CD1c-positive myeloid dendritic cell (primary cell): ENCODE measurements around the gene CLCN6.

Experiments used
- DNase-seq: peaks from one replicate; pipeline ENCODE4 v3.0.0-alpha.2; 2016; ENCODE audit errors: extremely low spot score

Gene CLCN6

DNA sequence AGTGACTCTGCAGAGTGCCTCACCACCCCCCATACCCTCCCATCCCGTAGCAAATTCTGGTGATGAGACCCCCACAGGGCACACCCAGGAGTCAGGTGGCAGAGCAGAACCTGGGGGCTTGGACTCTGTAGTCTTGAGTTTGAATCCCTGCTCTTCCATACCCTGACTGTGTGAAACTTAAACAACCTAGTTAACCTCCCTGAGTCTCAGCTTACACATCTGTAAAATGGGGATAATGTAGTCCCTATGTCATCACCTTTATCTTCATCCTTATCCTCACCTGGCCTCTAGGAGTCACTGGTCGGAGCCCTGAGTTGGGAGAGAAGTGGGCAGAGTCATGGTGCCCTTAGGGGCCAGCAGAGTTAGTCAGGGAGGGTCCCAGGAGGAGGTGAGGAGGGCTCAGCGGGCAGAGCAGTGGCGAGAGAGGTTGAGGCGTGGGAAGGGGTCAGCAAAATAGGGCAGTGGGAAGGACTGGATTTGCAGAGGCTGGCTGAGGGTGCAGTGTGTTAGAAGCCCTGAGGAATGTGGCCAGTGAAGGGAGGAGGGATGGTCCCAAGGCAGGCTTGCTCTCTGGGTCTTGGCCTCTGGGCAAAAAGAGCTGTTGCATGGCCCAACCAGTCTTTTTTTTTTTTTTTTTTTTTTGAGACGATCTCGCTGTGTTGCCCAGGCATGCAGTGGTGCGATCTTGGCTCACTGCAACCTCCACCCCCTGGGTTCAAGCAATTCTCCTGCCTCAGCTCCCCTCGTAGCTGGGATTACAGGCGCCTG is 25.4 kb upstream of the CLCN6 start:
- DNase-seq: no peak

DNA sequence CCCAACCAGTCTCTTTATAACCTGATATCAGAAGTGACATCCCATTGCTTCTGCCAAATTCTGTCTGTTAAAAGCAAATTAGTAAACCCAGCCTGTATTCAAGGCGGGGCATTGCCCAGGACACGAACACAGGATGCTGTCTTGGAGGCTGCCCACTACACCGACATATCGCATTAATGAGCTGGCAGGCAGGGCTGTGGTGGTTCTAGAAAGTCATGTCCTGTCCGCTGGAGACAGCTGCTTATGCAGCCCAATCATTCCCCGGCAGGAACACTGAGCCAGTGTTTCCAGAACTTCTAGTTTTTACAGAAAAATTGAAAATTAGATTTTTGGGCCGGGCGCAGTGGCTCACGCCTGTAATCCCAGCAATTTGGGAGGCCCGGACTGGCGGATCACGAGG is 24.7 kb upstream of the CLCN6 start:
- DNase-seq: no peak

DNA sequence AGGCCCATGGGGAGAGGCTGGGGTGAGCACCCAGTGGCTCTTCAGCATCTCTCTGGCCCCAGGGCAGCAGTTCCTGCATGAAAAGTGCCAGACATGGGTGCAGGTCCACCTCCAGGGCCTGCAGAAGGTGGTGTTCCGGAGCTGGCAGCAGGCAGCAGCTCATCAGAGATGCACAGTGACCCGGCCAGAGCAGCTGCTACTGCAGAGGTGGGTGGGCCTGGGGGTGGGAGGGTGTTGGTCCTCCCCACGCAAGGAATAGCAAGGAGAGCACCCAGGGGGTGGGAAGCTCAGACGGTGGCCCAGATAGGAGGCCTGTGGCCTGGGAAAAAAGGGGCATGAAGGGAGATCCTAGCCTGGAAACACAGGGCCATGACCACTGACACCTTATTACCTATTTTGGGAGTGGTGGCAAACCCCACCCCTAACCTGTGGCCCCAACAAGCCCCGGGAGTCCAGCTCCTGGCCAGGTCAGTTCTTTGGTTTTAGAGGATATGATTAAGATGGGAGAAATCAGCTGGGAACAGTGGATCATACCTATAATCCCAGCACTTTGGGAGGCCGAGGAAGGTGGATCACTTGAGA is 23.8 kb upstream of the CLCN6 start:
- DNase-seq: no peak

DNA sequence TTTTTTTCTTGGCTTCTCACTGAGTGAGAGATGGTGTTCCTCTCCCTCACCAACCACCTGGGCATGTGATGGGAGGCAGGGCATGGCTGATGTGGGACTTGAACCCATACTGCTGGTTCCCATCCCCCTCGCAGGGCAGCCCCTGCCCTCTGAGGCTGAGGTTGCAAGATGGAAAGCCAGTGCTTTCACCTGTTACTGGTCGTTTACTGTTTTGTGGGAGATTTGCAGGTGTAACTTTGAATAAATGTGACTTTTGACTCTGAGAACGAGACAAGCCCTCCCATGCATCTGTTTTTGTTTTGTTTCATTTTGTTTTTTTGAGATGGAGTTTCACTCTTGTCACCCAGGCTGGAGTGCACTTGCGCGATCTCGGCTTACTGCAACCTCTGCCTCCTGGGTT is 22.4 kb upstream of the CLCN6 start:
- DNase-seq: no peak

DNA sequence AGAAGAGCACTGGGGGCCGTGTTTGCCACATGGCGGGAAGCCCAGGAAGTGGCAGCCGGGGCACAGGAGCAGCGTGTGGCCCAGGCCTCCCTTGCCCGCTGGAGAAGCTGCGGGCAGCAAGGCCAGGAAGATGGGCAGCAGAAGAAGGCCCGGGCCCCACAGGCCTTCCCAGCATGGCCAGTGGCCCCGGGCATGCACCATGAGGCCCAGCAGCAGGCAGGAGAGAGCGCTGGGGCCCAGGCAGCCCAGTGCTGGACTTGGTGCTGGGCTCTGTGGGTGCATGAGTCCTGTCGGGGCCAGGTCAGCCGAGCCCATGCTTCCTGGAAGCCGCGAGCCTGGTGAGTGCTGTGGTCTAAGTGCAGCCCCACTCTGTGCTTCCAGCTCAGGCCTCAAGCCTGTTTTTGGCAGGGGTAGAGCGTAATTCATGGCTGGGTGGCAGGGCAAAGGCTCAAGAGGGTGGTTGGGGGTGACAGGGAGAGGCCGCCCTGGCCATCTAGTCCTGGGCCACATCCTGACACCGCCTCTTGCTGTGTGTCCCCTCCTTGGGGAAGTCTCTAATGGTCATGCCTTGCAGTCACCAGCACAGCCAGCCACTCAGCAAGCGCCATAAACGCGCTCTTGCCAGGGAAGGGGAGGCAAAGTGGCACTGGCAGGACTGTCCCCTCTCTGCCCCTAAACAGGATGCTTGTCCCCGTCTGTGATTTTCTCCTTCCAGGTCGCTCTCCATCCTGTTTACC is 21.6 kb upstream of the CLCN6 start:
- DNase-seq: no peak

DNA sequence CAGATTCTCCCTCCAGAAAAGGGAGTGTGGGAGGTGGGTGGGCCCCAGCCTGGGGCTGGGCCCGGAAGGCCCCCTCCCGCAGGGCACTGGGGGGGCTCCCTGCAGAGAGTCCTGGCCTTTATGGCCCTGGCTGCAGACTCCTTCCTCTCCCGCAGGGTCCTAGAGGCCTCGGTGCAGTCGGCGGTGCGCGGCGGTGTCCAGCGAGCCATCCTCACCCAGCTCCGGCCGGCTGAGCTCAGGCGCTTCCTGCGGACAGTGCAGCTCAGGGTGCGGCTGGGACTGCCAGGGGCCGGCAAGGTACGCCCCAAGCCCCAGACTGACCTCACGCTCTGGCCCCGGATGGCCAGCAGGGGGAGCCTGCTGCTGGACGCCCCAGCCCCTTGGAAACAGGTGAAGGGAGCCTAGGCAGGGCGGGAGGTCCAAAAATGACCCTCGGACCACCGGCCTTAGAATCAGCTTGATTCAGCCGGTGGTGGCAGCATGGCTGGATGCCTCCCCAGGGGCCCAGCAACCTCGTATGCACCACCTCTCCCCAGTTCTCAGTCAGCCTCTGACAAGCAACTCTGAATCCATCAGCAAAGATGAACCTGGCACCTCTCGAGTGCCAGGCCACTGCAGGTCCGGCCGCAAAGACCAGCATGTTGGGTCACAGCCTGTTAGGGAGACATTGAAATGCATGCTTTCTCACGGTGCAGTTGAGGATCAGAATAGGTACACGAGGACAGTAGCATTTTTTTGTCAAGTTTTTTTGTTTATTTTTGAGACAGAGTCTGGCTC is 20.8 kb upstream of the CLCN6 start:
- DNase-seq: peak; percentile 50

DNA sequence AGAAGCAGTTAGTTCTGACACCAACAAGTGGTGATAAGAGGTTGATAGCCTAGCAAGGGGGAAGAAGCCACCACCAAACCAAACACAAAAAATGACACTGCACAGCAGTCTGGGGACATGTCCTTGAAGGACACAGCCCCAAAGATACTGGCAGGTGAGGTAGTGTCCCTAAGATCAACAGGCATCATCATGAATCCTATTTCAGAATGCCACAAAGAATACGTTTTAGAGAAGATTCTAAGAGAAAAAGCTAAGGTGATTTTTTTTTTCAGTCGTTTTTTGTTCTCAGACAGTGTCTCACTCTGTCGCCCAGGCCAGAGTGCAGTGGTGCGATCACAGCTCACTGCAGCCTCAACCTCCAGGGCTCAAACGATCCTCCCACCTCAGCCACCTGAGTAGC is 19.8 kb upstream of the CLCN6 start:
- no peak for DNase-seq

DNA sequence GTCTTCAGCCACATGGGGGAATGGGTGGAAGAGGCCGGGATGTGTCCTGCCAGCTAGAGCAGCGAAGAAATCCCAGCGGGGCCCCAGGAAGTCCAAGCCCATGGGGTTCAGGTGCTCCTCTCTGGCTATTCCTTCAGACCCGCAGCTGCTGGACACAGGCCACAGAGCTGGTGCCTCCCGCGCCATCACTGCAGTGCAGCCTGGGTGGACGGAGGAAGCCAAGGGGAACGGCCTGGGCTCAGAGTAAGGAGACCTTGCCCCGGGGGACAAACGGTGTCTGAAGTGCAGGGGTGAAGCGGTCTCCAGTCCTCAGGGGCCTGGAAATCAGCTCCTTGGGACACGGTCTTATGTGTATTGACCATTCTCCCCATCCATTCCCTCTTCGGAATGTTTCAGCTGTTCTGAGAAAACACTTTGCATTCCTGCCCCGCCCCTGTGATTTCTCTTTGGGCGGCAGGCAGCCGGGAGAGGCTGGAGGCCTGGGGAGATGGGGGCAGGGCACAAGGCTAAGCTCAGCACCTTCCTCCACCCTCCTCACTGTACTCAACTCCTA is 18.7 kb upstream of the CLCN6 start:
- DNase-seq: no peak

DNA sequence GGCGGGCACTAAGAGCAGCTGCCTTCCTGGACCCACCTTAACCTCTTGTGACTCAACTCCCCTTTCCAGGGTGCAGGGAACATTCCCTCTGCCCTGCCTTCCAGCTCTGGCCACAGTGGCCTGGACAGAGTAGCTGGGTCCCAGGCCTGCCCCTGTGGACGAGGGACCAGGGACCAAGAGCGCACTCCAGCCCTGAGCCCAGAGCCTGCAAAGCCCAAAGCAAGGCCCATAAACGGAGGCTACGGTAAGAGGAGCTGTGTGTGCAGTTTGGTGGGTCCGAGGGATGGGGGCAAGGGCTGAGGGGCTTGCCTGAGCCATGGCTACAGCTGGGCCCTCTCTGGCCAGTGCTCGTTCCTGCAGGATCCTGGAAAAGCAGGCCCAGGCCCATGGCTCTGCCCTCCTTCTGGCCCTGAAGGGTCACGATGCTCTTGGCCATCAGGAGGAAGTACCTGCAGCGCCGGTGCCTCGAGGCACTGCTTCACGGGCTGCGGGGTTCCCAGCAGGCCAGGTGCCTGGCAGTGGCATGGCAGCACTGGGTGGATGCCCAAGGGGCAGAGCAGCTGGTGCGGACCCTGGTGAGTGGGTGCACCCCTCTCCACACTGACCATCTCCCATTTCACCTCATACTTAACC is 18.1 kb upstream of the CLCN6 start:
- no peak for DNase-seq

DNA sequence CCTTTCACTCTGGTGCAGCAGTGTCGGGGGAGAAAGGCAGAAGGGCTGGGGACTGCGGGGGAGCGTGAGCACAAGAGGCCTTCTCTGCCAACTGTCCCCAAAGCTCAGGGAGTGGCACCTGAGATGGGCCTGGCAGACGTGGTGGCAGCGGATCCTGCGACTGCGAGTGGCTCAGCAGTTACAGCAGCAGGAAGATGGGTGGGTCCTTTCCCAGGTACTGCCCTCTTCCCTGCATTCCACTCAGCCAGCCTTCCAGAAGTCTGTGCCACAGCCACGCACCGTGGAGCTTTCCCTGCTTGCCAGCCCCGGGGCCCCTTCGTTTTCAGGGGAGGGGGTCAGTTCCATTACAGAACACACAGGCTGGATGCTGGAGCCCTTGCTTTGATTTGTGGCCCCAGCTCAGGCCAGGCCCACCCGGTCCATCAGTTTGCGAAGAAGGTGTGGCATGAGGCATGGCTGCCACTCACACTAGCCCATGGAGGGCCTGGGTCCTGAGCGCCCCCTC is 17.4 kb upstream of the CLCN6 start:
- no peak for DNase-seq

DNA sequence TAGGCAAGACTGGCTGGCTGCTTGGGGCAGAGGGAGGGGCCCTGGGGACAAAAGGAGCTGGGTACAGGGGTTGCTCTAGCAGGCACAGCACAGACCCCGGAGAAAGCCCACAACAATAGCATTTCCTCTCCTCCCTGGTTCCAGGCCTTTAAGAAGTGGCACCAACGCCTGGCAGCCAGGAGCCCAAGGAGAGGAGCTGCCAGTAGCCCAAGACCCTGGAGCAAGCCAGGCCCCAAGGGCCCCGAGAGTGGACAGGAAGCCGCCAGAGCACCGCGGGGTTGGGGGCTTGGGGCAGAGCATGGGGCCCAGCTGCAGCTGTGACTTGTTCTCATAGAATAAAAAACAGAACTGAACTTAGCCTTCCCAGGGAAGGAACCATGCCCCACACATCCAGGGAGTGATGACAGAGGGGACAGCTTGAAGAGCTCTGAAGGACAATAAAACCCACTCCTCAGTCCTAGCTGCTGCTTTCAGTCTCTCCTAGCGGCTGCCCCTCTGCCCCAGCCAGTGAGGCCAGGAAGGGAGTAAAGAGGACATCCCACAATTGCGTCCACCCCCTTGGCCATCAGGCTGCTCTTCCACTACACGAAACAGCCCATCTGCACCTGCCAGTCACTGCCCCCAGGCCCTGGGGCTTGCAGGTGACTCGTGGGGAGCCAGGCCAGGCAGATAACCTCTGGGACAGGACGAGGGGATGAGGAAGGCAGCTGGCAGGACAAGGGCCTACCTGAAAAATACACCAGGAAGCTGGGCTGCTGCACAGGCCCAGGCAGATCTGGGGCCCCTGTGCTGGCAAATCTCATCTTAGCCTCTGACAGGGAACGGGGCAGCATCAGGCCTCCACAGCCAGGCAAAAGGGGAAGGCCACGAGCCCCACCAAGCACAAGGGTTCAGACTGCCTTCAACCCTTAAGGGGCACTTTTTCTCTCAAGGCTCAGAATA is 16.6 kb upstream of the CLCN6 start:
- DNase-seq: no peak

DNA sequence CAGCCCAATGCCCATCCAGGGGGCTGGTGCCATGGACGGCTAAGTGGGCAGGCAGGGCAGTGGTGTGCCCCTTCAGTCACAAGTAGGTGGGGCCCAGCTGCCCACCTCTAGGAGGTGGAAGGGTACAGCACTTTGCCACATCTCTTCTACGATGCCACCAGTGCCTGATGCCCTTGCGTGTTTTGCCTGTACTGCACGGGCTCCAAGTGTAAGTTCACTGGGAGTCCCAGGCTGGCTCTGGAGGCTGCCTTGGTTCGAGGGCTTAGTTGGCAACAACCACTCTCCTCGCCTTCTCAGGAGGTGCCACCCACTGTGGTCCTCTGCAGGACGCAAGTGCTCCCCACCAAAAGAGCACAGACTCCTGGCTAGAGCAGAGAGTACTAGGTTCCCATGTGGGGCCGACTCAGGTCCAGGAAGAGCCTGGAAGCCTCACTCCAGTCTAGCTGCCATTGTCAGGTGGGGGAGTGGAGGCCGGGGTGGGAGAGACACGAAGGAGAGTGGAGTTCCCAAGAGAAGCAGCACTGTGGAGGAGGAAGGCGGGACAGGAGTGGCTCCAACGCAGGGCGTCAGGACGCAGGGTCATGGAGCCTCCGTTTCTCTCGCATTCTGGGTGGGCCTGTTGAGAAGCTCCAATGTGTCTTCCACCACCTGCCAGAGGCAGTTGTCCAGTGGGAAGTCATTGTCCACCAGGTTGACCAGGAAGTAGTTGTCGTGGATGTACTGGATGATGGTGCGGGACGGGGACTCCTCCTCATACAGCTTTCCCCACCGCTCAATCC is 15.7 kb upstream of the CLCN6 start:
- no peak for DNase-seq

DNA sequence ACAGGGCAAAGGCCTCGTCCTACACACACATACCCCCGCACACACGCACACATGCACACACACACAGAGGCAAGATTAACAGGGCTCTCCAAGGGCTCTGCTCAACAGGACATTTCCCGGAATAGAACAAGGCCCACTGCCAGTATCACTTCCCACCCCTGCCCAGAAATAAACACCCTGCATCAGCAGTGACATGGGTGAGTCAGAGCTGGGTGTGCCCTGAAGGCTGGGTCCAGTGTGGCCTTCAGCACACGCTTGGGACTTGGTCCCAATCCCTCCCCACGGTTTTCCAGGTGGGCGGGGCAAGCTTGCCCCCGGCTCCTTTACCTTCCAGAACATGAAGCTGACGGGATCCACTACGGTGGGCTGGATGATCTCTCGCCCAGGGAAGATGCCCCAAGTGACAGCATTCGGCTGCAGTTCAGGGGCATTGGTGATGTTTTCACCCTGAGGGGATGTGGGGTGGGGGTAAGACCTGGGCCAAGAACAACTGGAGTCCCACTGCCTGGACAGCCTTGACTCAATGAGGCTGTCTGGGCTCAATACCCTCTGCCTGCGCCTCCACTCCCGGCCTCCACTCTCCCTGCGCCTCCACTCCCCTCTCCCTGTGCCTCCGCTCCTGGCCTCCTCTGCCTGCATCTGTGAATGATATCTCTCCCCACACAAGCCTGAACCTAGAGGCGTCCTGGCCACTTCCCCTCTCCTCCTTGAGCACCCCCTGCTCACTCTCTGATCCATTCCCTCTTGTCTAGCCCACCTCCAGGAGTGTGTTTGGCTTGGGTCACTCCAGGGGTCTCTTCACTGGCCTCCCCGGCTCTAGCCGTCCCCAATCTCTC is 14.9 kb upstream of the CLCN6 start:
- DNase-seq: peak; percentile 88

DNA sequence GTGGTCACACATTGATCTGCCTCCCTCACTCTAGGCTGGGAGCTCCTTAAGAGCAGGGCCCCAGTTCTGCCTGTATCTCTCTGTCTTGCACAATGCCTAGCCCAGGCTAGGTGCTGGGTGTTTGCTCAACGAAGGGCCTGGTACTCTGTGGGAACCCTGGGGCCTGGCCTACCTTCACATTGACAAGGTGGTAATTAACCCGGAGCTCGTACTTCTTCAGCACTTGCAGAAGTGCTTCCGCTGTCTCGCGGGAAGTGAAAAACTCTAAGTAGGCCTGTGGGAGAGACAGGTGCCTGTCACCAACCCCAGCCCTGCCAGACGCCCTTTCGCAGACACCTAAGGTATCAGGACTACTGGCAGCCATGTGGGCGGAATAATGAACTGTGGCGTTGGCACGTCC is 13.9 kb upstream of the CLCN6 start:
- no peak for DNase-seq

DNA sequence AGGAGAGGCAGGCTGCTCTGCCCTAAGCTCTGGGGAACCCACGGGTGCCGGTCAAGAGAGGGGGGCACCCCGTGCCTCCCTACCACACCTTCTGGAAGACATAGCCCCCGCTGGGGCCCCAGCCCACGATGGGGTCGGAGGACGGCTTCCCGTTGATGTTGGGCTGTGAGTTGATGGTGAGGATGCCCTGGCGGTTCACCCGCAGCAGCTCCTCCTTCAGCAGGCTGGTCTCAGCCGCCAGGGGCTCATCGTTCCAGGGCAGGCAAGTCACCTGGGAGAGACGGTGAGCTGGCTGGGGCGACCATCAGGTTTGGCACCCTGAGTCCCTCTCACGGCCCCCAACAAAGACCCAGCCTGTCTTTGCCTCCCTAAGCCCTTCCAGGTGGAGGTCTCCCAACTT is 12.2 kb upstream of the CLCN6 start:
- DNase-seq: no peak

DNA sequence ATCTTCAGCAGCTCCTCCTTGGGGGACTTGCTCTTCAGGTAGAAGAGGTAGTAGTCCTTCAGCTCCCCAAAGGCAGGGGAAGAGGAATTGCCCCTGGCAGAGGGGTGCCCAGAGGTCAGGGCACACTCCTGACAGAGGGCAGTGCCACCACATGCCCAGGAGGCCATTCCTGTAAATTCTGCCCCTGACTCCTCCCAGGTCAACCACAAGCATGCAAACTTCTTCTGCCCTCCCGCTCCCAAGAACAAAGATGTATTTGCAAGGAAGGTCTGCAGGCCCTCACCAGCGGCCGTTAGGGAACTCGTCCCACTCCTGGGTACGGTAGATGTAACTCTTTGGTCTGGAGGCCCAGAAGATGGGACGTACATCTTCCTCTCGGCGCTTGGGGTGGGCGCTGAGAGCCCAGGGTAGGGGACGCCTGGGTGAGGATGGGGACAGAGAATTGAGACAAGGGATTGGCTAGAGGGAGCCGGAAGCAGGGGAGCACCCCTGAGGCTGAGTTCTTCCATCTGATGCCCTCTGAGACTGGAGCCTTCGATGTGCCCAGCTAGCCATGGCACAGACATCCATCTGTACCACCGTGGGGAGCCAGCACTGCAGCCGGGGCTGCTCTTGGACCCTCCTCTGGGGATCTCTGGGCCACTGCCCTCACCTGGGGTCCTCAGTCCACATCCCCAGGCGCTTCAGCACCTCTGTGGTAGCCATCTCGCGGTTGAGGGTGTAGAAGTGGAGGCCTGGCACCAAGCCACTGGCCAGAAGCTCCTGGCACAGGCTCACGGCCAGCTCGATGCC is 11.3 kb upstream of the CLCN6 start:
- DNase-seq: no peak

DNA sequence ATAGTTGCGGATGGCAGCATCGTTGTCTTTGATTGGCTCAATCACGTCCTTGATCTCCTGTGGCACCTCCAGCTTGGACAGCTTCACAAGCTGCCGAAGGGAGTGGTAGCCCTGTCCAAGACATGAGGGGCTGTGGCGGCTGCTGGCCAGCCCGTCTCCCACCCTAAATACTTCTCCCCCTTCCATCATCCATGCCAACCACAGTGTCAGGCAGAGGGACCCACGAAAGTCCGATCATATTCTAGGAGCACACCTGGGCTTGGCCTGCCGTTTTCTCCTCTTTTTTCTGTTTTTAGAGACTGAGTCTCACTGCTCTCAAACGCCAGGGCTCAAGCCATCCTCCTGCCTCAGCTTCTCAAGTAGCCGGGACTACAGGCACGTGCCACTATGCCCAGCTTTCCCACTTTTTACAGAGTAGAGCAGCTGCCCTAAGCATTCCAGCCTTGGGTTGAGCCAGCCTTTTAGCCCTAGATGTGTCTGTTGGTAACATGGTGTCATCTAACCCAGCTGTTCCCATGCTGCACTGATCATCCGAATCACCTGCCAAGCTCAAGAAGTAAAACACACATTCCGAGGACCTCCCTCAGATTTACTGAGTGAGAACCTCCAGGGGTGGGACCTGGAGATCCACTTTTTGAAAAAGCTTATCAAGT is 10.6 kb upstream of the CLCN6 start:
- no peak for DNase-seq
